Measurements from ENCODE around the gene PAIP2B. TPM values are rescaled to one million over a fixed set of nuclear protein-coding genes. Genes with fewer than 3 reads are reported as not detected.

Gene PAIP2B
- total RNA-seq, 6 experiments from 2014 or later: 0.11 to 0.40 (median 0.20) TPM

GRCh38 chr2:71210292-71210691 lies 16.6 kb downstream of the PAIP2B start:
- peaks cover 21% of the 10 kb centered on the region for H3K27me3 Mint-ChIP-seq (ENCODE audit: insufficient read depth)
- no peak for DNase-seq
- no peak overlapping the region for H3K4me3 Mint-ChIP-seq
- no peaks in the 10 kb centered on the region for H3K36me3 Mint-ChIP-seq (ENCODE audit: low read depth)
- H3K4me1 Mint-ChIP-seq (ENCODE audit: low read depth): no peaks in the 10 kb centered on the region; the same call in 1 of the 2 replicates
- H3K9me3 Mint-ChIP-seq: no peaks in the 10 kb centered on the region
- TF ChIP-seq, protein P1, sequence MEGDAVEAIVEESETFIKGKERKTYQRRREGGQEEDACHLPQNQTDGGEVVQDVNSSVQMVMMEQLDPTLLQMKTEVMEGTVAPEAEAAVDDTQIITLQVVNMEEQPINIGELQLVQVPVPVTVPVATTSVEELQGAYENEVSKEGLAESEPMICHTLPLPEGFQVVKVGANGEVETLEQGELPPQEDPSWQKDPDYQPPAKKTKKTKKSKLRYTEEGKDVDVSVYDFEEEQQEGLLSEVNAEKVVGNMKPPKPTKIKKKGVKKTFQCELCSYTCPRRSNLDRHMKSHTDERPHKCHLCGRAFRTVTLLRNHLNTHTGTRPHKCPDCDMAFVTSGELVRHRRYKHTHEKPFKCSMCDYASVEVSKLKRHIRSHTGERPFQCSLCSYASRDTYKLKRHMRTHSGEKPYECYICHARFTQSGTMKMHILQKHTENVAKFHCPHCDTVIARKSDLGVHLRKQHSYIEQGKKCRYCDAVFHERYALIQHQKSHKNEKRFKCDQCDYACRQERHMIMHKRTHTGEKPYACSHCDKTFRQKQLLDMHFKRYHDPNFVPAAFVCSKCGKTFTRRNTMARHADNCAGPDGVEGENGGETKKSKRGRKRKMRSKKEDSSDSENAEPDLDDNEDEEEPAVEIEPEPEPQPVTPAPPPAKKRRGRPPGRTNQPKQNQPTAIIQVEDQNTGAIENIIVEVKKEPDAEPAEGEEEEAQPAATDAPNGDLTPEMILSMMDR (IDR thresholded peaks at IDR 0.05): no peak
- no peak overlapping the region for H3K27ac Mint-ChIP-seq

DNA sequence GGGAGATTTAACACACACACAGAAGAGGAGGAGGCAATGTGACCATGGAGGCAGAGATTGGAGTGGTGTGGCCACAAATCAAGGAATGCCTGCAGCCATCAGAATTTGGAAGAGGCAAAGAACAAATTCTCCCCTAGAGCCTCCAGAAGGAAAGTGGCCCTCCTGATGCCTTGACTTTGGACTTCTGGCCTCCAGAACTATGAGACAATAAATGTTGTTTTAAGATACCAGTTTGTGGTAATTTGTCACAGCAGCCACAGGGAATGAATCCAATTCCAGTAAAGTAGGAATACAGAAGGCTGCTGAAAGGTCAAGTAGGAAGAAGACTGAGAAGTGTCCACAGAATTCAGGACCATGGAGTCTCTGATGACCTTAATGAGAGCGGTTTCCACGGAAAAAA lies 18.1 kb downstream of the PAIP2B start:
- Mint-ChIP-seq H3K36me3 (ENCODE audit: low read depth) (no peaks in the 10 kb centered on the region), H3K27ac (no peak overlapping the region), H3K4me3 (no peak overlapping the region), H3K27me3 (ENCODE audit: insufficient read depth) (peaks cover 24% of the 10 kb centered on the region), H3K9me3 (no peaks in the 10 kb centered on the region), H3K4me1 (ENCODE audit: low read depth) (no peaks in the 10 kb centered on the region; the same call in 1 of the 2 replicates)
- DNase-seq: no peak
- TF ChIP-seq, protein P1 (IDR thresholded peaks at IDR 0.05): no peak

DNA sequence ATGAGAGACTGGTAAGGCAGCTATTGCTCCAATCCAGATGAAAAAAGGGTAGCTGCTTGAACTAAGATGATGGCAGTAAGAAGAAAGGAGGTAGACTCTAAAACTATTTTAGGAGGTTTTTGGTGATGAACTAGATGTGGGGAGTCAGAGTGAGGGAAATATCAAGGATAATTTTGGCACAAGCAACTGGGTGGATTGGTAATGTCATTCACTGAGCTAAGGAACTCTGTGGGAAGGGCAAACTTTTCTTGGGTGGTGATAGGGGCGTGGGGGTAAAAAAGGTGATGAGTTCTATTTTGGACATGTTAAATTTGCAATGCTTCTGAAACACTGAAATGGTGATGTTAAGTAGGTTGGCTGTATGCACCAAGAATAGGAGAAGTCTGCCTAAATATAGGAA lies 19.3 kb downstream of the PAIP2B start:
- Mint-ChIP-seq H3K27ac (no peak overlapping the region), H3K36me3 (ENCODE audit: low read depth) (no peaks in the 10 kb centered on the region), H3K4me3 (no peak overlapping the region), H3K9me3 (no peaks in the 10 kb centered on the region), H3K27me3 (ENCODE audit: insufficient read depth) (peaks cover 25% of the 10 kb centered on the region), H3K4me1 (ENCODE audit: low read depth) (no peaks in the 10 kb centered on the region; the same call in 1 of the 2 replicates)
- DNase-seq: no peak
- TF ChIP-seq, protein P1 (IDR thresholded peaks at IDR 0.05): no peak

GRCh38 chr2:71206271-71206670 lies 20.6 kb downstream of the PAIP2B start:
- Mint-ChIP-seq H3K9me3 (no peaks in the 10 kb centered on the region), H3K27ac (no peak overlapping the region), H3K4me1 (ENCODE audit: low read depth) (no peaks in the 10 kb centered on the region; the same call in 1 of the 2 replicates), H3K27me3 (ENCODE audit: insufficient read depth) (peaks cover 26% of the 10 kb centered on the region), H3K36me3 (ENCODE audit: low read depth) (no peaks in the 10 kb centered on the region), H3K4me3 (no peak overlapping the region)
- no peak for DNase-seq
- TF ChIP-seq, protein P1 (IDR thresholded peaks at IDR 0.05): no peak

GRCh38 chr2:71191570-71191943 lies 35.3 kb downstream of the PAIP2B start:
- Mint-ChIP-seq H3K4me3 (no peak overlapping the region), H3K4me1 (ENCODE audit: low read depth) (no peaks in the 10 kb centered on the region), H3K27me3 (ENCODE audit: insufficient read depth) (peaks cover 15% of the 10 kb centered on the region), H3K27ac (no peak overlapping the region), H3K9me3 (peaks cover 5% of the 10 kb centered on the region; the same call in 1 of the 2 replicates), H3K36me3 (ENCODE audit: low read depth) (no peaks in the 10 kb centered on the region)
- TF ChIP-seq, protein P1 (IDR thresholded peaks at IDR 0.05): no peak
- no peak for DNase-seq

Data from HFFc6 (cell line).